Measurements from ENCODE around the gene DNAH7.
"Not testable (repeated sequence)": the region's sequence is repeated elsewhere in the genome, so short reads cannot be mapped to it uniquely, and the experiment has no call there.

The DNAH7 gene

GRCh38 chr2:195694553-195694952 lies 374.1 kb downstream of the DNAH7 start:
- DNase-seq (ENCODE audit: low spot score), result no peak

GRCh38 chr2:195692531-195692930 lies 376.1 kb downstream of the DNAH7 start:
- not testable (repeated sequence) for DNase-seq (ENCODE audit: low spot score)

More at GRCh38 chr2:195694553-195694952, 374.1 kb downstream of the DNAH7 start:
- TF ChIP-seq CTCF (IDR thresholded peaks at IDR 0.05; ENCODE audit: extremely low read depth, missing control alignments), result no peak

All from GM20000 (cell line).